GM18505 (cell line): ENCODE measurements around the gene ZBTB42.
A peak's percentile ranks its signal among the peaks of the same experiment; 100 is the strongest.

ENCODE experiments used
- ATAC-seq: cut with Tn5 transposase; IDR thresholded peaks from one replicate; pipeline ENCODE4 v1.9.1; 2021; ENCODE audit not compliant: unreplicated experiment
- POLR2A ChIP-seq: IDR thresholded peaks from 4 replicates; pipeline ENCODE4 v1.6.1; 2011; ENCODE audit warnings: borderline replicate concordance; ENCODE audit not compliant: insufficient read depth, insufficient read length; ENCODE audit errors: extremely low read depth

The ZBTB42 gene

GRCh38 chr14:104799244-104800014 is 1.5 kb upstream of the ZBTB42 start:
- no peak for TF ChIP-seq POLR2A
- no peak for ATAC-seq

GRCh38 chr14:104800015-104800770 is 708 bp upstream of the ZBTB42 start:
- ATAC-seq, result peak; percentile 46
- TF ChIP-seq POLR2A, result peak; percentile 39

GRCh38 chr14:104801520-104802393 is 856 bp downstream of the ZBTB42 start:
- no peak for TF ChIP-seq POLR2A
- no peak for ATAC-seq

GRCh38 chr14:104802394-104803184 is 1.7 kb downstream of the ZBTB42 start:
- TF ChIP-seq POLR2A, result no peak
- ATAC-seq, result no peak

- no peak for ATAC-seq
Measured at GRCh38 chr14:104803280-104803911, 2.5 kb downstream of the ZBTB42 start.

GRCh38 chr14:104803912-104804410 is 3.1 kb downstream of the ZBTB42 start:
- TF ChIP-seq POLR2A, result no peak
- ATAC-seq, result no peak

More at GRCh38 chr14:104803280-104803911, 2.5 kb downstream of the ZBTB42 start:
- no peak for TF ChIP-seq POLR2A

- TF ChIP-seq POLR2A, result no peak
- no peak for ATAC-seq
Measured at GRCh38 chr14:104804481-104805325, 3.8 kb downstream of the ZBTB42 start.

GRCh38 chr14:104805326-104805678 is 4.4 kb downstream of the ZBTB42 start:
- no peak for ATAC-seq
- no peak for TF ChIP-seq POLR2A

- ATAC-seq, result no peak
- no peak for TF ChIP-seq POLR2A
Measured at GRCh38 chr14:104805941-104806624, 5.2 kb downstream of the ZBTB42 start.

- no peak for ATAC-seq
- no peak for TF ChIP-seq POLR2A
Measured at GRCh38 chr14:104806625-104807465, 5.9 kb downstream of the ZBTB42 start.
